CD4-positive, alpha-beta T cell (primary cell): ENCODE results near the gene BMPR1A. TPM values are rescaled to one million over a fixed set of nuclear protein-coding genes. Genes with fewer than 3 reads are reported as not detected.

Source experiments
- ATAC-seq: fragments of 200-7000 bp; cut with Tn5 transposase; one replicate; pipeline ENCODE4 v1.10.0; 2022; ENCODE audit warnings: mild to moderate bottlenecking; ENCODE audit not compliant: poor library complexity
- CTCF ChIA-PET: fragments of 350-600 bp; sonication (Branson Sonifier 250); formaldehyde crosslinking; loops from one replicate; lab custom pipeline; 2021; ENCODE audit warnings: antibody characterized with exemption, inconsistent platforms; lab: Charles Lee
- POLR2A ChIA-PET: fragments of 350-600 bp; sonication (Branson Sonifier 250); formaldehyde crosslinking; loops from one replicate; lab custom pipeline; 2021; ENCODE audit warnings: antibody characterized with exemption, inconsistent platforms; lab: Charles Lee
- DNase-seq, 14 experiments: peaks; one replicate each; pipeline ENCODE4 v3.0.0-alpha.2; 2013 to 2020; ENCODE audit warnings: mixed read lengths in 2 of 14
- H3K27ac ChIP-seq, 2 donors: one replicate each; pipeline versions ENCODE4 v1.5.1 to v1.7.0; 2013; ENCODE audit warnings: low read length in 2 of 2, low read depth in 1 of 2, mild to moderate bottlenecking in 1 of 2
- H3K27me3 ChIP-seq, 2 experiments: 1 replicate in 1 of 2; 2 replicates in 1 of 2; pipeline versions ENCODE4 v1.6.1 to v1.7.0; 2013; ENCODE audit warnings: low read length in 2 of 2, control low read depth in 1 of 2, mild to moderate bottlenecking in 1 of 2, moderate library complexity in 1 of 2; ENCODE audit not compliant: insufficient read depth in 2 of 2, control insufficient read depth in 1 of 2
- H3K36me3 ChIP-seq: one replicate; pipeline ENCODE4 v1.6.1; 2013; ENCODE audit warnings: low read length, control low read depth; ENCODE audit not compliant: insufficient read depth
- H3K4me1 ChIP-seq: one replicate; pipeline ENCODE4 v1.6.1; 2013; ENCODE audit warnings: low read length, control low read depth; ENCODE audit not compliant: insufficient read depth
- H3K4me3 ChIP-seq: one replicate; pipeline ENCODE4 v1.5.1; 2013; ENCODE audit warnings: mild to moderate bottlenecking, low read length, moderate library complexity
- H3K9me3 ChIP-seq, 2 experiments: 1 replicate in 1 of 2; 2 replicates in 1 of 2; pipeline versions ENCODE4 v1.6.1 to v1.7.0; 2013; ENCODE audit warnings: low read length in 2 of 2, mild to moderate bottlenecking in 2 of 2, control low read depth in 1 of 2, moderate library complexity in 1 of 2; ENCODE audit not compliant: control insufficient read depth in 1 of 2, insufficient read depth in 1 of 2
- H3K27ac Mint-ChIP-seq: one replicate; pipeline ENCODE4 v1.8.0; 2020; ENCODE audit warnings: mixed read lengths
- H3K27me3 Mint-ChIP-seq: one replicate; pipeline ENCODE4 v1.8.0; 2021; ENCODE audit warnings: mixed read lengths
- H3K36me3 Mint-ChIP-seq: one replicate; pipeline ENCODE4 v1.8.0; 2021; ENCODE audit warnings: low read depth, mixed read lengths
- H3K4me1 Mint-ChIP-seq: one replicate; pipeline ENCODE4 v1.8.0; 2021; ENCODE audit warnings: low read depth, mixed read lengths
- H3K4me3 Mint-ChIP-seq: one replicate; pipeline ENCODE4 v1.8.0; 2020; ENCODE audit warnings: mild to moderate bottlenecking, mixed read lengths
- H3K9me3 Mint-ChIP-seq: one replicate; pipeline ENCODE4 v1.8.0; 2020; ENCODE audit warnings: mixed read lengths
- intact Hi-C, 2 experiments: fragments of 100-400 bp; cut with DNase I in 1 of 2; cut with micrococcal nuclease in 1 of 2; formaldehyde crosslinking; loops; one replicate each; pipeline versions ENCODE4 v1.15.1 to v1.9.0; 2023 to 2025; cut with DNase I, micrococcal nuclease
- total RNA-seq, 174 experiments: library from RNA in 2 of 174; stranded (reverse) in 2 of 174; gene quantifications; one replicate each; pipeline ENCODE4 v1.2.3 and lab custom pipeline; 2021 to 2026
- TF ChIP-seq, protein P1 (sequence below): fragments of 200-600 bp; IDR thresholded peaks from one replicate; pipeline ENCODE4 v1.8.0; 2022; ENCODE audit warnings: antibody characterized with exemption, mild to moderate bottlenecking

Gene BMPR1A
- total RNA-seq, 2 experiments from 2014 or later = 1.9 to 2.6 TPM

DNA sequence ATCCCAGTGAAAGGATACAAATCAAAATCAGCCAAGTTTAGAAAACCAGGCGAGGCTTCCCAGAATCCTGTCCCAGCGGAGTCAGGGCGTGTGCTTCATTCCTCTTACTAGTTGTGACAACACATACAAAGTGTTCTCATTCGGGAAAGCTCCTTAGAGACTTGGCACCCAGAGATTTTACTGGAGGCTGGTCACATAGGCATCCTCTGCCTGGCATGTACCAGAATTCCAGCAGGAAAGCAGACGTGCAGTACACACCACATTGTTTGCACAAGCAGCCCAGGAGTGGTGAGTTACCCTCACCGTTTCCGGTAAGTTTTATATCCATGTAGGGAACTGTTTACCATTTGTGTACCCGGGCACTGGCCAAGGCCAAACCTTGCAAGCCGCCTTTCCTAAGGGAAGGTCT is 166.1 kb downstream of the BMPR1A start:
- Histone ChIP-seq H3K9me3 (no peaks in the 10 kb centered on the region), H3K4me1 (no peaks in the 10 kb centered on the region), H3K27ac (no peak overlapping the region), H3K27me3 (no peaks in the 10 kb centered on the region), H3K4me3 (no peak overlapping the region), H3K36me3 (peaks cover 16% of the 10 kb centered on the region)
- ATAC-seq (no peak), DNase-seq (no peak)
- TF ChIP-seq, protein P1, sequence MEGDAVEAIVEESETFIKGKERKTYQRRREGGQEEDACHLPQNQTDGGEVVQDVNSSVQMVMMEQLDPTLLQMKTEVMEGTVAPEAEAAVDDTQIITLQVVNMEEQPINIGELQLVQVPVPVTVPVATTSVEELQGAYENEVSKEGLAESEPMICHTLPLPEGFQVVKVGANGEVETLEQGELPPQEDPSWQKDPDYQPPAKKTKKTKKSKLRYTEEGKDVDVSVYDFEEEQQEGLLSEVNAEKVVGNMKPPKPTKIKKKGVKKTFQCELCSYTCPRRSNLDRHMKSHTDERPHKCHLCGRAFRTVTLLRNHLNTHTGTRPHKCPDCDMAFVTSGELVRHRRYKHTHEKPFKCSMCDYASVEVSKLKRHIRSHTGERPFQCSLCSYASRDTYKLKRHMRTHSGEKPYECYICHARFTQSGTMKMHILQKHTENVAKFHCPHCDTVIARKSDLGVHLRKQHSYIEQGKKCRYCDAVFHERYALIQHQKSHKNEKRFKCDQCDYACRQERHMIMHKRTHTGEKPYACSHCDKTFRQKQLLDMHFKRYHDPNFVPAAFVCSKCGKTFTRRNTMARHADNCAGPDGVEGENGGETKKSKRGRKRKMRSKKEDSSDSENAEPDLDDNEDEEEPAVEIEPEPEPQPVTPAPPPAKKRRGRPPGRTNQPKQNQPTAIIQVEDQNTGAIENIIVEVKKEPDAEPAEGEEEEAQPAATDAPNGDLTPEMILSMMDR = no peak
- CTCF ChIA-PET = no interaction called here
- Mint-ChIP-seq H3K27me3 (no peaks in the 10 kb centered on the region), H3K9me3 (no peaks in the 10 kb centered on the region), H3K4me3 (no peak overlapping the region), H3K36me3 (peaks cover 27% of the 10 kb centered on the region), H3K4me1 (no peaks in the 10 kb centered on the region), H3K27ac (no peak overlapping the region)
- POLR2A ChIA-PET = no interaction called here
- intact Hi-C loops = no loop called here

GRCh38 chr10:86929468-86930380 is 173.3 kb downstream of the BMPR1A start:
- POLR2A ChIA-PET = no interaction called here

GRCh38 chr10:86931872-86932271 is 175.5 kb downstream of the BMPR1A start:
- no peaks in the 10 kb centered on the region for H3K4me1 Mint-ChIP-seq
- no peaks in the 10 kb centered on the region for H3K27me3 Mint-ChIP-seq
- Histone ChIP-seq H3K27ac (no peak overlapping the region), H3K27me3 (no peaks in the 10 kb centered on the region), H3K4me3 (no peak overlapping the region), H3K4me1 (no peaks in the 10 kb centered on the region), H3K36me3 (no peaks in the 10 kb centered on the region), H3K9me3 (no peaks in the 10 kb centered on the region)
- TF ChIP-seq, protein P1 = no peak
- no peaks in the 10 kb centered on the region for H3K9me3 Mint-ChIP-seq
- DNase-seq = no peak
- no peak overlapping the region for H3K27ac Mint-ChIP-seq
- H3K4me3 Mint-ChIP-seq = no peak overlapping the region
- ChIA-PET POLR2A (no interaction called here), CTCF (no interaction called here)
- no peaks in the 10 kb centered on the region for H3K36me3 Mint-ChIP-seq
- ATAC-seq = no peak
- intact Hi-C loops = no loop called here

More at GRCh38 chr10:86929468-86930380, 173.3 kb downstream of the BMPR1A start:
- Mint-ChIP-seq H3K27ac (no peak overlapping the region), H3K36me3 (no peaks in the 10 kb centered on the region), H3K27me3 (no peaks in the 10 kb centered on the region), H3K9me3 (no peaks in the 10 kb centered on the region), H3K4me3 (no peak overlapping the region), H3K4me1 (no peaks in the 10 kb centered on the region)
- CTCF ChIA-PET = no interaction called here
- Histone ChIP-seq H3K9me3 (no peaks in the 10 kb centered on the region), H3K4me3 (no peak overlapping the region), H3K27me3 (no peaks in the 10 kb centered on the region), H3K36me3 (no peaks in the 10 kb centered on the region), H3K27ac (no peak overlapping the region), H3K4me1 (no peaks in the 10 kb centered on the region)
- ATAC-seq (no peak), DNase-seq (no peak)
- intact Hi-C loops = no loop called here
- TF ChIP-seq, protein P1 = no peak
